ENCODE measurements around the gene RAB39B.
"Not testable (repeated sequence)": the region's sequence is repeated elsewhere in the genome, so short reads cannot be mapped to it uniquely, and the experiment has no call there.

Gene RAB39B

GRCh38 chrX:155263854-155264628 is at the start of gene RAB39B:
TSS of gene RAB39B (minus strand) at chrX:155264491. CDS start at chrX:155264288, 203 bp downstream.
- peak; percentile 72 for DNase-seq

DNA sequence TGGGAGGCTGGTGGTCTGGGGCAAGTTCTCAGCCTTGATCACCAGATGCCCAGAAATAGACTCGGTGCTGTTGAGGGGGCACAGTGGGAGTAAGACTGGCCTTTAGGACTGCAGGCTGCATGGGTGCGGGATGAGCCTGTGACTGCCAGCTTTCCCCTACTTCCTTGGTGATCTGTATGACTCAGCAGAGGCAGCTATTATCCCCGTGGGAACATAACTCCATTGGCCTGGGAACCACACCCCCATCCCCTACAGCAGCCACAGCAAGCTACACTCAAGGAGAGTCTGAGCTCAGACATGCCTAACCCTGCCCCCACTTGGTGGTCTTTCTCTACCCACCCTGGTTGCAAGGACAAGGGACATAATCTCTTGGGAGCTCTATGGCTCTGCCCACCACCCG is 49.5 kb upstream of the RAB39B start:
- DNase-seq = no peak

GRCh38 chrX:155293771-155294170 is 29.5 kb upstream of the RAB39B start:
- DNase-seq = no peak

DNA sequence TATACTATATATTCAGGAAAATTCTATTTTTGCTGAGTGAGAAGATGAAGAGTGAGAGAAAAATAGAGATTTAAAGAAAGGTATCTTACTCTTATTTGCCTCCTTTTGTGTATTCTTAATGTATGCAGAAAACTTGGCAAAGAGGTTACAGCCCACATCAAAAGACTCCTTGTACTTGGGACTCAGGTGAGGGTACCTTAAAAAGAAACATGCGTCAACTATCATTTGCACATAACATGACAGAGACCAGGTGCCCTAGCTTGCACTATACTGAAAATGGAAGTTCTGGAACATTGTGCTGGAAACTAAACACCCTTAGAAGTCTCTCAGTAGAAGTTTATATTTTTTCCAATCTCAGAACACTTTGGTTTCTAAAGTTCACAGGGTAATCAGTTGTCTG is 15.6 kb upstream of the RAB39B start:
- DNase-seq = no peak

DNA sequence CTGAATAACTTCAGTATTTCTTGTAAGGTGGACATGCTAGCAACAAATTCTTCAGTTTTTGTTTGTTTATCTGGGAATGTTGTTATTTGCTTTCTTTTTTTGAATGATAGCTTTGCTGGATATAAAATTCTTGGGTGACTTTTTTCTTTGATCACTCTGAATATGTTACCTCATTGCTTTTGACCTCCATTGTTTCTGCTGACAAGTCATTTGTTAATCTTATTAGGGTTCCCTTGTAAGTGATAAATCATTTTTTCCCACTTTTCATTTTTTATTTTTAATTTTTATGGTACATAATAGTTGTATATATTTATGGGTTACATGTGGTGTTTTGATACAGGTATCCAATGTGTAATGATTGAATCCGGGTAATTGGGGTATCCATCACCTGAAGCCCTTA is 6.7 kb upstream of the RAB39B start:
- DNase-seq = no peak

DNA sequence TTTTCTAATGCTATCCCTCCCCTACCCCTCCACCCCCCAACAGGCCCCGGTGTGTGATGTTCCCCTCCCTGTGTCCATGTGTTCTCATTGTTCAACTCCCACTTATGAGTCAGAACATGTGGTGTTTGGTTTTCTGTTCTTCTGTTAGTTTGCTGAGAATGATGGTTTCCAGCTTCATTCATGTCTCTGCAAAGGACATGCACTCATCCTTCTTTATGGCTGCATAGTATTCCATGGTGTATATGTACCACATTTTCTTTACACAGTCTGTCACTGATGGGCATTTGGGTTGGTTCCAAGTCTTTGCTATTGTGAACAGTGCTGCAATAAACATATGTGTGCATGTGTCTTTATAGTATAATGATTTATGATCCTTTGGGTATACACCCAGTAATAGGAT is 3.7 kb upstream of the RAB39B start:
- not testable (repeated sequence) for DNase-seq

GRCh38 chrX:155266439-155266838 is 2.1 kb upstream of the RAB39B start:
- DNase-seq = no peak

GRCh38 chrX:155262970-155263754 is 1.1 kb downstream of the RAB39B start:
- DNase-seq = no peak

DNA sequence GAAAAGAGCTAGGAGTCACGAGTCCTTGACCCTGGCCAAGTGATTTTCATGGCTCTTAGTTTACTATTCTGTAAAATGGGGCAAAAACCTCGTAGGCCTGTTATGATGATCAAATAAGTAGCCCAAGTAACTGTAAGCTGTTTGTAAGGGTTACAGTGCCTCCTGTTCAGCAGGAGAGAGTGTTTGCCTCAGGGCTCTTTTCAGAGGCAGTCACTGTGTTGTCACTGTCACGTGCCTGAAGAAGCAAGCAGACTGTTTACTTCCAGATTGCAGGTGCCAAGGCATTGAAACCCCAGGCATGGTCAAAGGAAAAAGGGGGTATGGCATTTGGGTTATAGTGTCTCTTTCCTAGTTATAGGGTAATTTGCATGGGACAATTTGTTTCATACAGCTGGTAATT is 4.5 kb downstream of the RAB39B start:
- no peak for DNase-seq

GRCh38 chrX:155251391-155251790 is 12.9 kb downstream of the RAB39B start:
- DNase-seq = no peak

DNA sequence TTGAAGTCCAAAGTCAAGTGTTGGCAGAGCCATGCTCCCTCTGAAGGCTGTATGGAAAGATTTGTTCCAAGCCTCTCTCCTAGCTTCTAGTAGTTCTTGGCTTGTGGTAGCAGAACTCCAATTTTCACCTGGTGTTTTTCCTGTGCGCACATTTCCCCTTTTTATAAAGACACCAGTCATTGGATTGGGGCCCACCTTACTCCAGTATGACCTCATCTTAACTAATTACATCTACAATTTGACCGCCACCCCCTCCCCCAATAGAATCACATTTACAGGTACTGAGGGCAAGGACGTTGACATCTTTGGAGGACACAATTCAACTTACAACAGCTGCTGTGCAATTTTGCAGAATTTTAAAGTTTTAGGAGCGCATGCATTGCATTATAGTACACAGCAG is 16.8 kb downstream of the RAB39B start:
- no peak for DNase-seq

- no peak for DNase-seq
Observed at GRCh38 chrX:155246748-155247147, 17.5 kb downstream of the RAB39B start.

GRCh38 chrX:155242300-155242699 is 22.0 kb downstream of the RAB39B start:
- no peak for DNase-seq

DNA sequence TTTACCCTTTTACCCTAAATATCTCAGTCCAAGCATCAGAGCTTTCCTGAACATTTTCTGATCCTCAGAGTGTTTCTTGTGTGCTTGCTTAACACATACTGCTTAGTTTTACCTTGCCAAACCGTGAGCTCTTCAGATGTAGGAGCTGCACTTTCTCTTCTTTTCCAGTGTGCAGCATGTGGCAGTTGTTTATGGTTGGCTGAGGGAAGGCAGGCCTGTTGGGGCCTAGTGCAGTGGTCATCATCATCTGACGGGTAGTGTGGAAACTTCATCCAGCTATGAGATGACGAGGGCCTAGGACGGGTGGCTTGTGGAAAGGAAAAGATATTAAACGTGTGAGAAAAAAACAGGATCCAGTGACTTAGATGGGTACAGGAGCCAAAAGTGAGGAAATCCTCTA is 26.6 kb downstream of the RAB39B start:
- DNase-seq = no peak

- no peak for DNase-seq
Observed at GRCh38 chrX:155235891-155236290, 28.4 kb downstream of the RAB39B start.

DNA sequence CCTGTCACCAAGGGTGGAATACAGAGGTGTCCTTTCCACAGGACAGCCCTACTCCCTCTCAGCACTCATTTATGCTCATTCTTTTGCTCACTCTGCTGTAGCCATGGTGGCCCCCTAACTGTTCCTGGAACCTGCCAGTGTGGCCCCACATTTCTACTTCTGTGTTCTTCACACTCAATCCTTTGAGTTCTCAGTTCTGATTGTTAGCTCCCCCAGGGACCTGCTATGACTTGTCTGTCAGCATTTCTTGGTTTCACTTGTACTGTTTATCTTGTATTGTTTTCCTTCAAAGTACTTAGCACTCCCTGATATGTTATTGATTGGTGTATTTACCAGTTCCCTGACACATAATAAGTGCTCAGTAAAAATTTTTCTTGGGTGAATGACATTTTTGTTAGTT is 33.1 kb downstream of the RAB39B start:
- DNase-seq = no peak

- DNase-seq = no peak
Observed at GRCh38 chrX:155225774-155226173, 38.5 kb downstream of the RAB39B start.

DNA sequence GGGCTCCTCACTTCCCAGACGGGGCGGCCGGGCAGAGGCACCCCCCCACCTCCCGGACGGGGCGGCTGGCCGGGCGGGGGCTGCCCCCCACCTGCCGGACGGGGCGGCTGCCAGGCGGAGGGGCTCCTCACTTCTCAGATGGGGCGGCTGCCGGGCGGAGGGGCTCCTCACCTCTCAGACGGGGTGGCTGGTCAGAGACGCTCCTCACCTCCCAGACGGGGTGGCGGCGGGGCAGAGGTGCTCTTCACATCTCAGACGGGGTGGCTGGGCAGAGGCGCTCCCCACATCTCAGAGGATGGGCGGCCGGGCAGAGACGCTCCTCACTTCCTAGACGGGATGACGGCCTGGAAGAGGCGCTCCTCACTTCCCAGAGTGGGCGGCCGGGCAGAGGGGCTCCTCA is 40.5 kb downstream of the RAB39B start:
- DNase-seq = not testable (repeated sequence)

DNA sequence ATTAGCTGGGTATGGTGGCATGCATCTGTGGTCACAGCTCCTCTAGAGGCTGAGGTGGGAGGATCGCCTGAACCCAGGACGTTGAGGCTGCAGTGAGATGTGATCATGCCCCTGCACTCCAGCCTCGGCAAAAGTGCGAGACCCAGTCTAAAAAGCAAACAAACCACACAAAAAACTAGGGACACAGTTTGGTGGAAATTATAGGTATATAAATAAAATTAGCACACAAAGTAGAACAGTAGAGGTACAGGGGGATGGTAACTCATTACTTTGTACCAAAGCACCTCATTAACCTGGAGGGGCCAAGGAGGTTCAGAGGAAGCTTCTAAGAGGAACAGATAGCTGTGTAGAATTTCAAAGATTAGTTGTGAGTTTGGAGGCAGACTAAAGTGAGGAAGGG is 42.9 kb downstream of the RAB39B start:
- DNase-seq = no peak

DNA sequence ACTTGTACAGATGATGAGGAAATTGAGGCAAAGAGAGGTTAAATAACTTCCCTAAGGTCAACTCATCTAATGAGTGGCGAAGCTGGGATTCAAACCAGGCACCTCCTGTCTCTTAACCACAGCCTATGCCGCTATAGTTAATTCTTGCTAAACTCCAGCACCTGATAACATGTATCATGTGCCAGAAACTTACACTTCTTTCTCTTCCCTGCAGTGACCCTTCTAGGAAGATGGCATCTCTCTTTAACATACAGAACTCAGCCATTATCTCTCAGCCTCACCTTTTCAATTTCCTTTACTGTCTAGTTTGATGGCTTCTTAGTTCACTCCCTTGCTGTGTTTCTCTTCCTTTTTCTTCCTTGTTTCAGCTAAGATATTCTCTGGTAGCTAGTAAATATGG is 45.5 kb downstream of the RAB39B start:
- no peak for DNase-seq

GRCh38 chrX:155216940-155217440 is 47.3 kb downstream of the RAB39B start:
- peak; percentile 0 for DNase-seq

GRCh38 chrX:155216179-155216939 is 47.9 kb downstream of the RAB39B start, which contains the start of gene VBP1:
TSS of gene VBP1 (plus strand) at chrX:155216460. CDS start at chrX:155216483, 23 bp downstream.
- peak; percentile 95 for DNase-seq

Data from fibroblast of upper back skin (primary cell).